K562 (cell line): ENCODE data around the gene GRM2. TPM values are rescaled to one million over a fixed set of nuclear protein-coding genes. Genes with fewer than 3 reads are reported as not detected.

Experiments
- ATAC-seq: fragments of 200-7000 bp; cut with Tn5 transposase; 3 replicates; pipeline ENCODE4 v1.9.1; 2020; ENCODE audit warnings: moderate library complexity
- BruUV-seq: library from RNA; stranded (reverse); fragments of 400-500 nt; replicated peaks from 2 replicates; lab custom pipeline; 2021; lab: Mats Ljungman, UMichigan
- CTCF ChIA-PET: fragments of 300-600 bp; formaldehyde crosslinking; extraction: SDS; loops from one replicate; lab custom pipeline; 2021; ENCODE audit warnings: low intra/inter-chr PET ratio; lab: Yijun Ruan, JAX
- POLR2A ChIA-PET: fragments of 300-600, 350-650 bp; sonication (Branson Sonifier 250); formaldehyde crosslinking; extraction: SDS; loops from one replicate; lab custom pipeline; 2021; ENCODE audit warnings: antibody characterized with exemption, inconsistent platforms; lab: Yijun Ruan, JAX
- DNase-seq, 4 experiments: peaks; one replicate each; pipeline versions ENCODE4 v3.0.0 to v3.0.0-alpha.2; 2011 to 2018; ENCODE audit warnings: low spot score in 3 of 4, mixed read lengths in 3 of 4; ENCODE audit errors: extremely low read depth in 1 of 4
- FAIRE-seq: peaks from 2 replicates; lab custom pipeline; 2011; peaks lifted over from hg19 to GRCh38; lab: Jason Lieb, UNC
- H2AFZ ChIP-seq: 2 replicates; pipeline ENCODE4 v1.6.0; 2011; ENCODE audit warnings: low read depth, low read length, control low read depth, inconsistent platforms
- H3K27ac ChIP-seq: fragments of 200-600 bp; 3 replicates; pipeline ENCODE4 v1.8.0; 2011; ENCODE audit warnings: low read depth, mild to moderate bottlenecking, control low read depth, inconsistent platforms, low read length, moderate library complexity, mixed read lengths; ENCODE audit errors: extremely low read depth
- H3K27me3 ChIP-seq, 2 experiments: fragments of 300-600 bp in 1 of 2; 2 replicates in 1 of 2; 3 replicates in 1 of 2; pipeline versions ENCODE4 v1.6.0 to v1.8.0; 2011; ENCODE audit warnings: inconsistent platforms in 2 of 2, low read length in 2 of 2, mild to moderate bottlenecking in 1 of 2, mixed read lengths in 1 of 2, moderate library complexity in 1 of 2; ENCODE audit not compliant: control insufficient read depth in 2 of 2, insufficient read depth in 2 of 2
- H3K36me3 ChIP-seq: fragments of 300-600 bp; 3 replicates; pipeline ENCODE4 v1.8.0; 2011; ENCODE audit warnings: mild to moderate bottlenecking, low read length, inconsistent platforms; ENCODE audit not compliant: control insufficient read depth, insufficient read depth
- H3K4me1 ChIP-seq, 2 experiments: fragments of 200-600 bp in 1 of 2; replicated peaks in 1 of 2; 2 replicates in 1 of 2; 3 replicates in 1 of 2; pipeline versions ENCODE4 v1.5.1 to v1.8.0; 2011; ENCODE audit warnings: inconsistent platforms in 2 of 2, low read length in 2 of 2, mild to moderate bottlenecking in 1 of 2, mixed read lengths in 1 of 2, moderate library complexity in 1 of 2; ENCODE audit not compliant: control insufficient read depth in 2 of 2, insufficient read depth in 2 of 2
- H3K4me2 ChIP-seq: 2 replicates; pipeline ENCODE4 v1.6.1; 2011; ENCODE audit warnings: low read length, control low read depth, inconsistent platforms, mixed read lengths; ENCODE audit not compliant: insufficient read depth
- H3K4me3 ChIP-seq: fragments of 200-600 bp; sonication (generic), shearing (Covaris generic); 2 replicates; pipeline ENCODE4 v1.5.1; 2016; ENCODE audit warnings: control low read depth, inconsistent platforms
- H3K79me2 ChIP-seq: fragments of 200-600 bp; 3 replicates; pipeline ENCODE4 v1.8.0; 2011; ENCODE audit warnings: low read length, inconsistent platforms; ENCODE audit not compliant: control insufficient read depth, insufficient read depth
- H3K9ac ChIP-seq, 2 experiments: 2 replicates each; pipeline versions ENCODE4 v1.6.0 to v1.6.1; 2011; ENCODE audit warnings: low read depth in 2 of 2, low read length in 2 of 2, control low read depth in 1 of 2, inconsistent platforms in 1 of 2, mild to moderate bottlenecking in 1 of 2, mixed read lengths in 1 of 2; ENCODE audit not compliant: insufficient read depth in 1 of 2
- H3K9me1 ChIP-seq: one replicate; pipeline ENCODE4 v1.6.0; 2011; ENCODE audit warnings: inconsistent platforms, mild to moderate bottlenecking, low read length, moderate library complexity; ENCODE audit not compliant: control insufficient read depth, insufficient read depth
- H3K9me3 ChIP-seq: replicated peaks from 2 replicates; pipeline ENCODE4 v1.5.1; 2011; ENCODE audit warnings: low read depth, low read length, inconsistent platforms; ENCODE audit not compliant: control insufficient read depth, insufficient read depth
- H4K20me1 ChIP-seq: replicated peaks from 2 replicates; pipeline ENCODE4 v1.6.1; 2011; ENCODE audit warnings: low read length, inconsistent platforms, mixed read lengths; ENCODE audit not compliant: control insufficient read depth, insufficient read depth
- GTF3C2 ChIP-seq: IDR thresholded peaks from 3 replicates; pipeline ENCODE4 v1.6.1; 2011; ENCODE audit warnings: borderline replicate concordance, mild to moderate bottlenecking, moderate library complexity; ENCODE audit not compliant: insufficient read length; ENCODE audit errors: extremely low read depth
- KDM1A ChIP-seq, 2 experiments: fragments of 450-650 bp; IDR thresholded peaks; 2 replicates each; pipeline ENCODE4 v1.6.1; 2016; ENCODE audit warnings: mild to moderate bottlenecking in 2 of 2
- MAX ChIP-seq: sonication (generic); formaldehyde crosslinking; IDR thresholded peaks from 2 replicates; pipeline ENCODE4 v1.9.0; 2022; ENCODE audit warnings: mild to moderate bottlenecking, missing genetic modification reagents
- MCM7 ChIP-seq, 2 experiments: fragments of 450-650 bp; IDR thresholded peaks; 2 replicates each; pipeline ENCODE4 v1.6.1; 2016 to 2018
- MGA ChIP-seq: fragments of 450-650 bp; IDR thresholded peaks from 2 replicates; pipeline ENCODE4 v1.6.1; 2016; ENCODE audit warnings: mild to moderate bottlenecking, moderate library complexity
- NR1H2 ChIP-seq: sonication (generic); formaldehyde crosslinking; IDR thresholded peaks from 2 replicates; pipeline ENCODE4 v1.4.0; 2020; ENCODE audit warnings: mild to moderate bottlenecking, missing genetic modification reagents
- WGBS: fragments of 100-300 bp; shearing (Covaris generic); methylation state at CpG from one replicate; pipeline ENCODE4 v1.1.6; 2016; ENCODE audit warnings: low coverage, mixed read lengths; ENCODE audit not compliant: insufficient coverage; ENCODE audit errors: missing lambda C conversion rate; 5-methylcytosine and 5-hydroxymethylcytosine counted together
- in situ Hi-C: fragments of 300-500 bp; cut with MboI; formaldehyde crosslinking; loops from 4 replicates; pipeline ENCODE4 v1.15.0; 2018; ENCODE audit warnings: inconsistent platforms, mixed read lengths
- intact Hi-C: fragments of 100-400 bp; cut with micrococcal nuclease; formaldehyde crosslinking; loops from 2 replicates; pipeline ENCODE4 v1.14.2; 2022
- polyA plus RNA-seq, 8 experiments: library from polyadenylated mRNA; depleted of rRNA in 4 of 8; stranded (reverse) in 5 of 8; unstranded in 3 of 8; fragments of >200 nt; fragmentation: Nextera tagmentation in 2 of 8; fragmentation: Illumina TruSeq in 1 of 8; extraction: Ambion mirVana in 2 of 8; extraction: Trizol in 1 of 8; gene quantifications; 2 replicates each; pipeline versions ENCODE4 v1.2.1 to v1.2.3, GENCODE V29; 2011 to 2014; ENCODE audit warnings: inconsistent platforms in 1 of 8, missing spikeins in 1 of 8
- total RNA-seq, 7 experiments: library from RNA; depleted of rRNA in 6 of 7; stranded (reverse); fragments of >200 nt in 6 of 7; fragmentation: Illumina TruSeq in 2 of 7; extraction: Trizol in 2 of 7; gene quantifications; 2 replicates each; pipeline versions ENCODE4 v1.2.1 to v1.2.3, GENCODE V29; 2011 to 2021; ENCODE audit warnings: low replicate concordance in 1 of 7

The GRM2 gene
- total and polyA plus RNA-seq, 9 of the 15 experiments (the other 6 are each of a cell fraction or from before 2014, with no cell fraction given) = not detected

- H3K4me3 ChIP-seq = no peak overlapping the region
- in situ Hi-C loops = loop anchor here (25.0 kb wide), 1 partner anchor 1061 kb away; no protein-coding TSS in a partner anchor
- POLR2A ChIA-PET = interaction anchor here (0.7 to 1.2 kb wide), 2 partner anchors 10 to 16 kb away, joined by 3 to 4 read pairs; no protein-coding TSS in a partner anchor
- WGBS = 88% methylated on average over 6 of the region's 6 CpGs
- H3K4me1 ChIP-seq = no peaks in the 10 kb centered on the region
- no TSS peak for BruUV-seq
- H3K27ac ChIP-seq = no peak overlapping the region
- H3K9ac ChIP-seq = no peak overlapping the region
- H4K20me1 ChIP-seq = no peaks in the 10 kb centered on the region
- ATAC-seq (no peak), FAIRE-seq (no peak), DNase-seq (no peak)
- H2AFZ ChIP-seq = no peak overlapping the region
- intact Hi-C loops = no loop called here
- H3K4me2 ChIP-seq = no peak overlapping the region
- no peaks in the 10 kb centered on the region for H3K9me1 ChIP-seq
- no peaks in the 10 kb centered on the region for H3K79me2 ChIP-seq
- no peaks in the 10 kb centered on the region for H3K27me3 ChIP-seq
- CTCF ChIA-PET = no interaction called here
- no peaks in the 10 kb centered on the region for H3K9me3 ChIP-seq
- peaks cover 19% of the 10 kb centered on the region; the same call in 2 of the 3 replicates for H3K36me3 ChIP-seq
- no peak for TF ChIP-seq GTF3C2
- no peak for TF ChIP-seq MAX (CRISPR knock-in tag)
- TF ChIP-seq NR1H2 (CRISPR knock-in tag) = no peak
- no peak for TF ChIP-seq KDM1A (IDR thresholded peaks at IDR 0.05)
- no peak for TF ChIP-seq MGA
- no peak for TF ChIP-seq MCM7 (IDR thresholded peaks at IDR 0.05)
These were observed 8.7 kb upstream of the GRM2 start for GRCh38 chr3:51698209-51698608.
